Medulla oblongata (tissue), 1 donor: ENCODE results near the gene MAGEB1.

Experiments used
- DNase-seq: peaks from one replicate; pipeline ENCODE4 v3.0.0-alpha.2; 2015; ENCODE audit errors: extremely low spot score

The MAGEB1 gene

GRCh38 chrX:30296408-30297254 lies 49.7 kb downstream of the MAGEB1 start:
- DNase-seq = no peak

GRCh38 chrX:30301208-30301607 lies 54.3 kb downstream of the MAGEB1 start:
- DNase-seq = no peak
